GM18858 (cell line): ENCODE data around the gene MYH9.
"Not testable (repeated sequence)": the region's sequence is repeated elsewhere in the genome, so short reads cannot be mapped to it uniquely, and the experiment has no call there.

ENCODE experiments used
- ATAC-seq: cut with Tn5 transposase; IDR thresholded peaks from one replicate; pipeline ENCODE4 v1.9.1; 2021; ENCODE audit not compliant: unreplicated experiment

The MYH9 gene

DNA sequence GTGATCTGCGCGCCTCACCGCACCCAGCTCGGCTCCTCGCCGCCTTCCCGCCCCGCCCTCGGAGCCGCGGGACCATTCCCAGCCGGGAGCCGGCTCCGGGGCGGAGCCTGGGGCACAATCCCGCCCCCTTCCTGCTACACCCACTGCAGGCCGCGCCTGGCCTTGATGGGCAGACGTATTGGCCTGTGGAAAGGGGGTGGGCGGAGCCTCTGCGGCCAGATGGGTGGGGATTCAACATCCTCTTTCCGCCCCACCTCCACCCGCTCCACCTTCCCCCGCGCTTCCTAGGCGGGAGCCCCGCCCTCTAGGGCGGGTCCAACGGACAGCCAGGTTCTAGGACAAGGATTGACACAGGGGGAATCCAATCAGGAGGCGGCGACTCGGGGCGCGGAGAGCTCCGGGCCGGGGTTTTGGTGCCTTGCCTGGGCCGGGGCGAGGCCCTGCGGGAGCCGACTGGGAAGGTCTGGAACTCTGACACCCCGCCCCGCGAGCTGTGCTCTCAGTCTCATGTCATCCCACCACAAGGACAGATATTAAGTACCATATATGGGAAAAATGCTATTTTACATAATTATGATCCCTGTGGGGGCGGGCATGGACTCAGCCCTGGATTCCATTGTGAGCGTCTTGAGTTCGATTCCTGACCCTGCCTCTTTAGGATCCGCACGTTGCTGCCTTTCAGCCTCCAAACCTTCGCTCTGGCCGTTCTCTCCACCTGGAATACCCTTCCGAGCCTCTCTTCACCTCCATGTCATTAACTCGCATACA, at the start of gene MYH9:
TSS of gene MYH9 (minus strand) at position 9 of the 768 bp plus-strand sequence. CDS start 38,731 bp downstream, outside the sequence.
- ATAC-seq, result peak; percentile 51

DNA sequence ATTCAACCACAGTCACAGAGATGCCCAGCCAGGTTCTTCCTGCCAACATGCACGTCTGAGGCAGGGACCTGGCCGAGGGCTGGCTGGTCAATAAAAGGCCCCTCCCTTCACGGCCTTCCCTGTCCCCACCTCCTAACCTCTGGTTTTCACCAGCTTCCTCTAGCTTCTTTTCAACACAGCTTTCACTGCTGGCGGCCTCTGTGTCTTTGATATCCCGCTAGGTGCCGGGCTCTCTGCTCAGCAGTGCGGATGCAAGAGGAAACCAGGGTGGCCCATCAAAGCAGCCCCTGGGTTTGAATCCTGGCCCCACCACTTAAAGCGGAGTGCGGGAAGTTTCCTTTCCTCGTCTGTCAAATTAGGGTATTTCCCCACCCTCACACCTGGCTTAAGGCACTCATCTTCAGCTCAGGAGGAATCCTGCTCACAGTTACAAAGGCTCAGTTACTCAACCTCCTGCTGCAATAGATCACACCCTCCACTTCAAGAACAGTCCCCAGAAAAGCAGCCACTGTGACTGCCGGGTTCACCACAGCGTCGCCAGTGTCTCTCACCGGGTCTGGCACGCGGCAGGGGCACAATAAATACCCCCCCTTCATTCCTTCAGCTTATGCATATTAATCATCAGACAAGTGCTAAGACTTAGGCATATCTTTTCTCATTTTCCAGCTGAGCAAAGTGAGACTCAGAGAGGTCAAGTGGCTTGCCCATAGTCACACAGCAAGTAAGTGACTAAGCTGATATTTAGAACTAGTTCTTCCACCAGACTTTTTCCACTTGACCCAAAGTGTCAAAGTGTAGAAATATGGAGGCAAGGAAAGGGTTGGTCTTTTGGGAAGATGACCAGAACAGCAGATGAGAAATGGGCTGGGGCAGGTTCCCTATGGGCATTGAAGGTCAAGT, 48.0 kb upstream of the MYH9 start:
- no peak for ATAC-seq

DNA sequence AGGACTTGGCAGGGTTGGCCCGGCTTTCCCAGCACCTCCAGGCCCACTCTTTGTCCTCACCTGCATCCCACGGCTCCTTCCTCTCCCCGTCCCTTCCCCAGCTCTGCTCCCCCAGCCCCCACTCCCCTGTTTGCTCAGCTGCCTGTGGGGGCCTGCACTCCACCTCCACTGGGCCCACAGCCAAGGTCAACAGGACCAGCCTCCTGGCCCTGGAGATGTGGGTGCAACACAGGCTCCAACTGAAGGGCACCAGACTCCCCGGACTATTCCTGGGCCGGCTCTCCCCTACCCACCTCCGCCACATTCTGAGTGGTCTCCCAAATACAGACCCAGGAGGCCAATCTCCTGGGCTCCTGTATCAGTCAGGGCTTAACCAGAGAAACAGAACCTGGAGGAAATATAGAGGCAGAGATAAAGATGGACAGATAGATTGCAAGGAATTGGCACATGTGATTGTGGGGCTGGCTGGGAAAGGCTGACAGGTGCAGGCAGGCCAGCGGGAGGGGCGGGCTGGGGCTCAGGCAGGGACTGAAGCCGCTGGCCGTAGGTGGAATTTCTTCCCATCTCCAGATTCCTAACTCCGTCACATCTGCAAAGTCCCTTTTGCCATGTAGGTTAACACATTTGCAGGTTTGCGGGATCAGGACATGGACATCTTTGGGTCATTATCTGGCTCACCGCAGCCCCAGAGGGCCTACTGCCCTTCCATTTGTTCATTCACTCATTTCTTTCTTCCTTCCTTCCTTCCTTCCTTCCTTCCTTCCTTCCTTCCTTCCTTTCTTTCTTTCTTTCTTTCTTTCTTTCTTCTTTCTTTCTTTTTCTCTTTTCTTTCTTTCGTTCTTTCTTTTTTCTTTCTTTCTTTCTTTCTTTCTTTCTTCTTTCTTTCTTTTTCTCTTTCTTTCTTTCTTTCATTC, 45.8 kb upstream of the MYH9 start:
- no peak for ATAC-seq

DNA sequence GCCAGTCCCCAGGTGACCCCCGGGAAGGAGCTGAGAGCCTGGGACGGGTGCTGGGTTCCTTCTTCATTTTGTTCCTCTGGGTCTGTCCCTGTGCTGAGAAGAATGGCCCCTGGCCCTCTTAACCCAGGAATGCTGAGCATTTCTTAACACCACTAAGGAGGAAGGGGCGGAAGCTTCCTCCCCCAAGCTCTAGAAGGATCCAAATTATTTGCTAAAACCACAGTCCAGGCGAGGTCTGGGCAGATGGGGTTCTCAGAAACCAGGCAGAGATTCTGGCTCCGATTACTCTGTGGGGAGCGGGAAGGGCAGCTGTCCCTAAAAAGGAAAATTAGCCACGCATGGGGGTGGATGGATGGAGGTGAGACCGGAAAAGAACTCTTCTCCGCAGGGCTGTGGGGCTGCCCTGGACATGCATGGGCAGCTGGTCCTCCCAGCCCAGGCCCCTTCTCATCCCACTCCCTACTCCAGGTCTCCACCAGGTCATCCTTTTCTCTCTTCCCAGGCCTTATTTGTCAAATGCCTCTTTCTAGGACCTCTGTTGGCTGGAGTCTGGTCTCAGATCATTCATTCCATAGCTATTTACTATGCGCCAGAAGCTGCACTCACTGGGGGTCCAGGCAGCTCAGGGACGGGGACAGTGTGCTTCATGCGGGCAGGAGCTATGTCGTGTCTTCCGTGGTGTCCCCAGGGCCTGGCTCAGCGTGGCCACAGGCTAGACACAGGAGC, 45.0 kb upstream of the MYH9 start:
- ATAC-seq, result no peak

DNA sequence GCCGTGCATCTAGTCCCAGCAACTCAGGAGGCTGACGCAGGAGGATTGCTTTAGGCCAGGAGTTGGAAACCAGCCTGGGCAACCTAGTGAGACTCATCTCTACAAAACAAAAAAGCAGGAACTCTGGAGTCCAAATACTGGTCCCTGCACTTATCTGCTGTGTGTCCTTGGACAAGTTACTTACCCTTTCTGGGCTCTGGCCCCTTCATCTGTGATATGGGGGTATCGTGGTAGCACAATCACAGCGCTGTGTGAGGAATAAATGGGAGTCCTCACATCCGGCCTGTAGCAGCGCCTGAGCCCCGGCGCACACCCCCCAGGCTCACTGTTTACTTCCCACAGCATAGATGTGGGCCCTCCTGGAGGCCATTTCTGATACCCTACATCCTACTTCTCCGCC, 44.2 kb upstream of the MYH9 start:
- ATAC-seq, result no peak

DNA sequence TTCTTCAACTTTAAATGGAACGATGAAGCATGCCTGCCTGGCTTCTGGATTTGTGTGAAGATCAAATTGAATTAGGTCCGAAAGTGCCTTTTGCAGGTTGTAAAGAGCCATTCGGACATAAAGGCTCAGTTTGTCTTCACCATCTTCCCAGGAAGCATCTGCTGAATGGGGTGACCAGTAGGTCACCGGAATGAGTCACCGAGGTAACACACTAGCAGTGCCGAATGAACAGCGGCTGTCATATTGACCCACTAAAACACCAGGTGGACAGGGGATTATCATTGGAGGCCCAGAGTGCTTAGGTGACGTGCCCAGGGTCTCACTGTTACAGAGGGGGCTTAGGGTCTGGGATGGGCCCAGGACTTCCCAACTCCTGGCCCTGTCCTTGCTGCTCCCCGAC, 43.1 kb upstream of the MYH9 start:
- ATAC-seq, result no peak

DNA sequence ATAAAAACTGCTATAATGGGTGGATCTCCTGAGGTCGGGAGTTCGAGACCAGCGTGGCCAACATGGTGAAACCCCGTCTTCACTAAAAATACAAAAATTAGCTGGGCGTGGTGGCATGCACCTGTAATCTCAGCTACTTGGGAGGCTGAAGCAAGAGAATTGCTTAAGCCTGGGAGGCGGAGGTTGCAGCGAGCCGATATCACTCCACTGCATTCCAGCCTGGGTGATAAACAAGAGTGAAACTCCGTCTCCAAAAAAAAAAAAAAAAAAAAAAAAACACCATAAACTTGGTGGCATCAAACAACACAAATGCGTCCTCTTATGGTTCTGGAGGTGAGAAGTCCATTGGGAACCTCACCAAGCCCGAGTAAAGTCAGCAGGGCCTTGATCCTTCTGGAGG, 40.2 kb upstream of the MYH9 start:
- ATAC-seq, result not testable (repeated sequence)

DNA sequence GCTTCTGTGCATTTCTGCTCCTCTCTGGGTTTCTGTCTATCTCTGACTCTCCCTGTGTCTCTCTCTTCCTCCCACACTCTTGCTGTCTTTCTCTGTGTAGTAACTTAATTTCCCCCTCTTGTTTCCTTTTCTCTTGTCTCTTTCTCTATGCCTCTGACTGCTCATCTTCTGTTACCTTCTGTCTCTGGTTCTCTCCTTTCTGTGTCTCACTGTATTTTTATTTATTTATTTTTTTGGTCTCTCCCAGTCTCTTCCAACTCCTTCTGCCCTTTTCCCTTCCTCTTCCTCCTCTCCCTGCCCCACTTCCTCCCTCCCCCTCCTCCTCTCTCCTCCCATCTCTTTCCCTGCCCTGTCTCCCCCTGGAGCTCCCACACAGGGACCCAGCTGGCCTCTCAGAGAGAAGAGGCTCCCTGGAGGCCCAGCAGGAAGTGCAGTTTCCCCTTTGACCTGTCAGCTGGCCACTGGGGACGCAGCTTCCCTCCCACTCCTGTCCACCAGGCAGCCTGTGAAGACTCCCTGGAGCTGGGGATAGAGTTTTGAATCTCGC, 38.3 kb upstream of the MYH9 start:
- no peak for ATAC-seq

DNA sequence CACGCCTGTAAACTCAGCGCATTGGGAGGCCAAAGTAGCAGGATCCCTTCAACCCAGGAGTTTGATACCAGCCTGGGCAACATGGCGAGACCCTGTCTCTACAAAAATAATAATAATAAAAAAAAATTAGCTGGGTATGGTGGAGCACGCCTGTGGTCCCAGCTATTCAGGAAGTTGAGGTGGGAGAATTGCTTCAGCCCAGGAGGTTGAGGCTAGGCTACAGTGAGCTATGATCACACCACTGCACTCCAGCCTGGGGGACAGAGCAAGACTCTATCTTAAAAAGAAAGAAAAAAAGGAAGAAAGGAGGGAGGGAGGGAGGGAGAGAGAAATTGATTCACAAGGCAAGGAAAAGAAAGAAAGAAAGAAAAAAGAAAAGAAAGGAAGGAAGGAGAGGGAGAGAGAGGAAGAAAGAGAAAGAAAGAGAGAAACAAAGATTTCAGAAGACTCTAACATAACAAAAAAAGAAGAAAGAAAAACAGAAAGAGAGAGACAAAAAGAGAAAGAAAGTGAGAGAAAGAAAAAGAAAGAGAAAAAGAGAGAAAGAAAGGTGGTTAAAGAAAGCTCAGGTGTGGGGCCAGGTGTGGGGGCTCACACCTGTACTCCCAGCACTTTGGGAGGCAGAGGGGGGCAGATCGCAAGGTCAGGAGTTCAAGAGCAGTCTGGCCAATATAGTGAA, 37.3 kb upstream of the MYH9 start:
- ATAC-seq, result no peak

DNA sequence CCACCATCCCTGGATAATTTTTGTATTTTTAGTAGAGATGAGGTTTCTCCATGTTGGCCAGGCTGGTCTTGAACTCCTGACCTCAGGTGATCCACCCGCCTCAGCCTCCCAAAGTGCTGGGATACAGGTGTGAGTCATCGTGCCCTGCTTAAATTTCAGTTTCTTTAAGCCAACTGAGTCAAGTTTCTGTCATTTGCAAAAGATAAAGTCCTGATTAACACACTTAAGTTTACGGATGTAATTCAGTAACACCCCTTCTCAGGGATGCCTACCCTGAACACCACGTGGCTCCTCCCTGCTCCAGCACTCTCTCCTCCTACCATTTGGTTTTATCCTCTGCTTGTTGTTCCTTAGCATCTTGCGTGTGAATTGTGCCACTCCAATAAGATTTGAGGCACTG, 36.7 kb upstream of the MYH9 start:
- ATAC-seq, result not testable (repeated sequence)

DNA sequence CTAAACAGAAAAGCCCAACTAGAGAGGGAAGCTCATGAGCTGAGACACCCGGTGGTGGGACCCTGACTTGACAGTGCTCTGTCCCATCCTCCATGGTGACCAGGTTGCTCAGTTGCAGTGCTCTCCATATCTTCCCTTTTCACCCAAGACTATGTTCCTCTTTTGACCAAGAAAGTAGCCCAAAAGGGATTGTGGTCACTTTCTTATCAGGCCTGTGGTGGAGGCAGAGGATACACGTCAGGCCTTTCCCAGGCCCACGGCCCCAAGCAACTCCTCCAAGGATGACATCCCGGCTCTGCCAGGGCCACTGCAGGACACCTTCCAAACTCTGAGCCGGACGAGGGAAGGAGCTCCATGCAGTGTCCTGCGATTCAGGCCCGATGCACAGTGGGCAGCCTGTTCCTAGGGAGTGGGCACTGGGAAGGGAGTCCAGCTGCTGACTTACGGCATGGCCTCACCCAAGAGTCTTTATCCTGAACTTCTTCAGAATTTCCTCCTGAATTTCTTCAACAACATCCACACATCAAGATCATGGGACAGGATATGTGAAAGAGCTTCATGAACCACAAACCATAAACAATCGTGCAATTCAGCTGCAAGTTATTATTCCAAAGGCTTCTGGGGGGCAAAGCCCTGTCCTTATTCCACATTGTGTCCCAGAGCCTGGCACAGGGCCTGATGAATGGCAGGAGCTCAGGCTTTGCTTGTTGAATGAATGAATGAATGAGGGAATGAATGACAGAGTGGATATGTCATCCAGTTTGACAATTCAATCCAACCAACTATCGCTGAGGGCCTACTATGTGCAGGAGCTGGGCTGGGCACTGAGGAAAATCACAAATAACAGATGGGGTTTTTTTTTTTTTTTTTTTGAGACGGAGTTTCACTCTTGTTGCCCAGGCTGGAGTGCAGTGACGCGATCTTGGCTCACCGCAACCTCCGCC, 36.0 kb upstream of the MYH9 start:
- ATAC-seq, result no peak

DNA sequence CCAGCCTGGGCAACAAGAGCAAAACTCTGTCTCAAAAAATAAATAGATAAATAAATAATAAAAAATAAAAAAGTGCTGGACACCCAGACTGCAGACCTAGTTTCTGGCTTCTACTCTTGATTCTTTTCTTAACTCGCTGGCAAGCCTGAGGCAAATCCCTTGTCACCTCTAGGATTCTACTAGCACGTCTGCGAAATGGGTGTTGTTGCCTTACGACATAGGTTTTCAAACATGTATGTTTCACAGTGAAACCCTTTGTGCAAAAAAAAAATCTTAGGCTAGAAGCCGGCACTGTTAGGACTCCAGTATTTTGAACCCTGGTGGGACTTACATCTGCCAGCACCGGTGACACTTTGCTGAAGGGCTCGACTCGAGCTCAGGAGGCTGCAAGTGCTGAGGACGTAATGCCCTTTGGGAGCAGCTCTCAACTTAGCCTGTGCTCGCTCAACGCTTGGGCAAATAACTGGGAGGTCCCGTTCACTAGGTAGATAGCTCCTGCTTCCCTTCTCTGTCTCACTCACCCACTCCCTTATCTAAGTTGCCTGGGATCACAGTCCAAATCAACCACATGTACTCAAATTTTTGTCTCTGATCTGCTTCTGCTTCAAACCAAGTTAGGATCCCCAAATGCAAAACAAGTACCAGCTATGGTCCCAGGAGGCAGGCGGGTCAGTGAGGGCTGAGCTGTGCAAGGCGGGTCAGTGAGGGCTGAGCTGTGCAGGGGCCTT, 34.7 kb upstream of the MYH9 start:
- ATAC-seq, result no peak

DNA sequence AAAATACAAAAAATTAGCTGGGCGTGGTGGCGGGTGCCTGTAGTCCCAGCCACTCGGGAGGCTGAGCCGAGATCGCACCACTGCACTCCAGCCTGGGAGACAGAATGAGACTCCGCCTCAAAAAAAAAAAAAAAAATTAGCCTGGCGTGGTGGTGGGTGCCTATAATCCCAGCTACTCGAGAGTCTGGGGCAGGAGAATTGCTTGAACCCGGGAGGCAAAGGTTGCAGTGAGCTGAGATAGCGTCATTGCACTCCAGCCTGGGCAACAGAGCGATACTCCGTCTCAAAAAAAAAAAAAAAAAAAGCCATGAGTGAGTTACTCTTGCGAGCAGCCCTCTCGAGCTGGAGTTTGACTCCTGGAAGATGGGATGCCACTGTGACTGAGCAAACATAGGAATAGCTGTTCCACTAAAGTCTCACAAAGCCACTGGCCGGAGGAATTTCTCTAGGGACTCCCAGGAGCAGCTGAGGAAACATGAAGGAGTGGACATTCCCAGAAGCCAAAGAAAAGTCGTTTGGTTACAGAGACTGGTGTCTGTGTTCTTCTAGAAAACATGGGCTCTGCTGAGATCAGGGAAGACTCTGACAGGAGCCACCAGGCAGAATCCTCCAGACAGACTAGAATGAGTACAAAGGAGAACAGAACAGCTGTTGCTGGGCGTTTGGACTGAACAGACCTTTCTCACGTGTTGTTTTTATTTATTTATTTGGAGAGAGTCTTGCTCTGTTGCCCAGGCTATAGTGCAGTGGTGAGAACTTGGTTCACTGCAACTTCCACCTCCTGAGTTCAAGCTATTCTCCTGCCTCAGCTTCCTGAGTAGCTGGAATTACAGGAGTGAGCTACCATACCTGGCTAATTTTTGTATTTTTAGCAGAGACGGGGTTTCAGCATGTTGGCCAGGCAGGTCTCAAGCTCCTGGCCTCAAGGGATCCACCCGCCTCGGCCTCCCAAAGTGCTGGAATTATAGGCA, 32.4 kb upstream of the MYH9 start:
- no peak for ATAC-seq

DNA sequence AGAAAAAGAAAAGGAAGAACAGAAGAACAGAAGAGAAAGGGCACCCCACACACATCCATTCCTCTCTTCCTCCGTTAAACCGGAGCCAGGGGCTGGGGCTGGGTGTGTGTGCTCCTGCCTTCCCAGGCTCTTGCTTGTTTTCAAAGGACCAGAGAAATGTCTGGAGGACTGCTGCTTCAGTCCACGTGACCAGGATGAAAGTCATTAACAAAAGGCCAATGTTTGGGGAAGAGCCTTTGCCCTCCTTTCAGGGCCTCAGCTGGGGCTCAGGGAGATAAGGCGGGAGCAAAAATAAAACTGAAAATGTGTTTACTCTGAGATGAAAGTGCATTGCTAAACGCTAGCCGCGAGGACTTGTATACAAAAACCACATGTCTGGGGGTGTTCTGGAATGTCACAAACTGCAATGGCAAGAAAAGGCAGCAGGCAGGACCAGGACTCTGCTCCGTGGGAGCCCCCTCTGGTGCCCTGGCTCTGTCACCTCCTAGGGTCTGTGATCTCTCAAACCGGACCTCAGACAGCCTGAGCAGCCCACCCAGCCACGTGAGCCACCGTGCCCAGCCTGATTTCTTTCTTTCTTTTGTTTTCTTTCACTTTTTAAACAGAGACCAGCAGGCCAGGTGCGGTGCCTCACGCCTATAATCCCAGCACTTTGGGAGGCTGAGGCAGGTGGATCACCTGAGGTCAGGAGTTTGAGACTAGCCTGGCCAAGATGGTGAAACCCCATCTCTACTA, 31.6 kb upstream of the MYH9 start:
- ATAC-seq, result no peak

DNA sequence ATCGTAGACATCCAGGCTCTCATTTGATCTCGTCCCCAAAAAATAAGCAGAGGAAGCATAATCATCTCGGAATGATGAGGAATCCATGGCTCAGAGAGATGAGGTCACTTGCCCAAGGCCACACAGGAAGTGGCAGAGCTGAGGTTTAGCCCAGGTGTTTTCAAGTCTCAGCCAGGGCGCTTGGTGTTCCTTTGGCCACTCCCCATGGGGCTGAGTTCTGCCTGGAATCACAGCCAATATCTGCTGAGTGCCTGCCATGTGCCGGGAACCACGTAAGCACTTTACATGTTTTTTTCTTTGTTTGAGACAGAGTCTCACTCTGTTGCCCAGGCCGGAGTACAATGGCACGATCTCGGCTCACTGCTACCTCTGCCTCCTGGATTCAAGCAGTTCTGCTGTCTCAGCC, 29.5 kb upstream of the MYH9 start:
- no peak for ATAC-seq
